Uterus (tissue), 4 donors: ENCODE data around the gene SORBS1. TPM values are rescaled to one million over a fixed set of nuclear protein-coding genes. Genes with fewer than 3 reads are reported as not detected.

Experiments used
- DNase-seq, 2 donors: peaks; one replicate each; pipeline ENCODE4 v3.0.0-alpha.2; 2019 to 2020
- H3K27ac ChIP-seq, 2 donors: fragments of 200-600 bp; sonication (generic); 1 replicate in 1 of 2; 2 replicates in 1 of 2; pipeline ENCODE4 v1.5.1; 2016 to 2018
- H3K27me3 ChIP-seq, 2 donors: fragments of 200-600 bp; sonication (generic); one replicate each; pipeline ENCODE4 v1.5.1; 2018 to 2019; ENCODE audit warnings: control low read depth in 1 of 2
- H3K36me3 ChIP-seq, 2 donors: fragments of 200-600 bp; sonication (generic); one replicate each; pipeline ENCODE4 v1.5.1; 2019; ENCODE audit warnings: control low read depth in 1 of 2
- H3K4me1 ChIP-seq, 2 donors: fragments of 200-600 bp; sonication (generic); one replicate each; pipeline ENCODE4 v1.5.1; 2018 to 2019; ENCODE audit warnings: control low read depth in 1 of 2
- H3K4me3 ChIP-seq, 2 donors: fragments of 200-600 bp; sonication (generic); 1 replicate in 1 of 2; 2 replicates in 1 of 2; pipeline ENCODE4 v1.5.1; 2018 to 2019; ENCODE audit warnings: mild to moderate bottlenecking in 1 of 2
- H3K9me3 ChIP-seq, 2 donors: fragments of 200-600 bp; sonication (generic); one replicate each; pipeline ENCODE4 v1.5.1; 2019; ENCODE audit warnings: control low read depth in 1 of 2
- POLR2A ChIP-seq, 2 donors: fragments of 450-650 bp; IDR thresholded peaks; one replicate each; pipeline ENCODE4 v1.6.1; 2016; ENCODE audit warnings: antibody characterized with exemption in 2 of 2, mild to moderate bottlenecking in 1 of 2, moderate library complexity in 1 of 2
- intact Hi-C: fragments of 100-400 bp; cut with DNase I; formaldehyde crosslinking; loops from one replicate; pipeline ENCODE4 v1.15.1; 2023; ENCODE audit warnings: low total_unique reads
- total RNA-seq, 4 donors: library from RNA; depleted of rRNA in 3 of 4; stranded (reverse); fragments of >200 nt in 3 of 4; gene quantifications; one replicate each; pipeline versions ENCODE4 v1.1.0 to v1.2.4, GENCODE V29; 2014 to 2023
- TF ChIP-seq, protein P1 (sequence below), 4 experiments: fragments of 200-600 bp in 2 of 4; fragments of 450-650 bp in 2 of 4; sonication (generic) in 2 of 4; IDR thresholded peaks; one replicate each; pipeline ENCODE4 v1.5.1; 2016 to 2019; ENCODE audit warnings: antibody characterized with exemption in 4 of 4, mild to moderate bottlenecking in 2 of 4, moderate library complexity in 1 of 4
- donor health status: DM: yes; HTN: yes; CAD: no.

Gene SORBS1
- total RNA-seq, 4 donors from 2014 or later: 89.9 to 422 (median 271) TPM

GRCh38 chr10:95408148-95408960 is 152.8 kb downstream of the SORBS1 start:
- TF ChIP-seq POLR2A (IDR thresholded peaks at IDR 0.05): no peak
- TF ChIP-seq, protein P1, sequence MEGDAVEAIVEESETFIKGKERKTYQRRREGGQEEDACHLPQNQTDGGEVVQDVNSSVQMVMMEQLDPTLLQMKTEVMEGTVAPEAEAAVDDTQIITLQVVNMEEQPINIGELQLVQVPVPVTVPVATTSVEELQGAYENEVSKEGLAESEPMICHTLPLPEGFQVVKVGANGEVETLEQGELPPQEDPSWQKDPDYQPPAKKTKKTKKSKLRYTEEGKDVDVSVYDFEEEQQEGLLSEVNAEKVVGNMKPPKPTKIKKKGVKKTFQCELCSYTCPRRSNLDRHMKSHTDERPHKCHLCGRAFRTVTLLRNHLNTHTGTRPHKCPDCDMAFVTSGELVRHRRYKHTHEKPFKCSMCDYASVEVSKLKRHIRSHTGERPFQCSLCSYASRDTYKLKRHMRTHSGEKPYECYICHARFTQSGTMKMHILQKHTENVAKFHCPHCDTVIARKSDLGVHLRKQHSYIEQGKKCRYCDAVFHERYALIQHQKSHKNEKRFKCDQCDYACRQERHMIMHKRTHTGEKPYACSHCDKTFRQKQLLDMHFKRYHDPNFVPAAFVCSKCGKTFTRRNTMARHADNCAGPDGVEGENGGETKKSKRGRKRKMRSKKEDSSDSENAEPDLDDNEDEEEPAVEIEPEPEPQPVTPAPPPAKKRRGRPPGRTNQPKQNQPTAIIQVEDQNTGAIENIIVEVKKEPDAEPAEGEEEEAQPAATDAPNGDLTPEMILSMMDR (IDR thresholded peaks at IDR 0.05): no peak
- Histone ChIP-seq H3K4me3 (no peak overlapping the region), H3K4me1 (peaks cover 6 to 11% of the 10 kb centered on the region in 2 donors), H3K27me3 (no peaks in the 10 kb centered on the region), H3K9me3 (no peaks in the 10 kb centered on the region), H3K36me3 (no peaks in the 10 kb centered on the region), H3K27ac (peak overlapping the region; percentile 81 to 93)
- intact Hi-C loops: no loop called here
- peak in 1 of 2 donors; percentile 73 for DNase-seq

GRCh38 chr10:95407546-95407945 is 153.6 kb downstream of the SORBS1 start:
- Histone ChIP-seq H3K9me3 (no peaks in the 10 kb centered on the region), H3K27ac (peak overlapping the region; percentile 81 to 93), H3K4me1 (peaks cover 6 to 11% of the 10 kb centered on the region in 2 donors), H3K4me3 (no peak overlapping the region), H3K27me3 (no peaks in the 10 kb centered on the region), H3K36me3 (no peaks in the 10 kb centered on the region)
- intact Hi-C loops: no loop called here
- TF ChIP-seq, protein P1 (IDR thresholded peaks at IDR 0.05): no peak
- no peak for TF ChIP-seq POLR2A (IDR thresholded peaks at IDR 0.05)
- no peak for DNase-seq

GRCh38 chr10:95406651-95407280 is 154.4 kb downstream of the SORBS1 start:
- H3K4me1 ChIP-seq: peaks cover 6 to 11% of the 10 kb centered on the region in 2 donors
- H3K36me3 ChIP-seq: no peaks in the 10 kb centered on the region
- peak overlapping the region; percentile 81 to 93 for H3K27ac ChIP-seq
- H3K27me3 ChIP-seq: no peaks in the 10 kb centered on the region
- H3K9me3 ChIP-seq: no peaks in the 10 kb centered on the region
- no peak overlapping the region for H3K4me3 ChIP-seq
- intact Hi-C loops: no loop called here
- DNase-seq: no peak
- TF ChIP-seq, protein P1 (IDR thresholded peaks at IDR 0.05): no peak
- no peak for TF ChIP-seq POLR2A (IDR thresholded peaks at IDR 0.05)

GRCh38 chr10:95405655-95406054 is 155.5 kb downstream of the SORBS1 start:
- peak overlapping the region in 1 of 2 donors; percentile 93 for H3K27ac ChIP-seq
- intact Hi-C loops: no loop called here

More at GRCh38 chr10:95405655-95406054, 155.5 kb downstream of the SORBS1 start:
- H3K4me1 ChIP-seq: peaks cover 6 to 11% of the 10 kb centered on the region in 2 donors
- no peak overlapping the region for H3K4me3 ChIP-seq
- H3K27me3 ChIP-seq: no peaks in the 10 kb centered on the region
- no peak for DNase-seq
- H3K9me3 ChIP-seq: no peaks in the 10 kb centered on the region
- H3K36me3 ChIP-seq: no peaks in the 10 kb centered on the region
- TF ChIP-seq, protein P1 (IDR thresholded peaks at IDR 0.05): no peak
- no peak for TF ChIP-seq POLR2A (IDR thresholded peaks at IDR 0.05)
